NCI-H345 treated with DMSO at 0.1 percent for 48 hours (cell line): Measurements from ENCODE around the gene CREG2.
"Not testable (repeated sequence)": the region's sequence is repeated elsewhere in the genome, so short reads cannot be mapped to it uniquely, and the experiment has no call there.

Source experiments
- DNase-seq: peaks from one replicate; lab custom pipeline; 2025; ENCODE audit not compliant: unreplicated experiment; lab: John Stamatoyannopoulos, UW

The CREG2 gene

DNA sequence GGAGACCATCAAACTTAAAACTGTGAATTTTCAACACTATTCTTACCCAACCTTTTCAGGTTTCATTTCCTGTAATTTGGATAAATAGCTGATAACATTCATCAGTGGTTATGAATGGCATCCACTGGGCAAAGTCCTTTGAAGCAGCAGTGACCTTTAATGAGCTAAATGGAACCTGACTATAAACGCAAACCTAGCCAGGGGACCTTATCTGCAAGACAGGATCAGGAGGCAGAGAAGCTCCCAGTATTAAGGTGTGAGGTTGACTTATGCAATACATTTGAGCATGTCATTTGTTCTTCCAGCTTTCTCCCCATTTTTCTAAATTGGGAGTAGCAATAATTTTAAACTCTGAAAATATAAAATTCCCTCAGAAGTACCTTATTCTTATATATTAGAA is 38.4 kb downstream of the CREG2 start:
- DNase-seq: no peak

DNA sequence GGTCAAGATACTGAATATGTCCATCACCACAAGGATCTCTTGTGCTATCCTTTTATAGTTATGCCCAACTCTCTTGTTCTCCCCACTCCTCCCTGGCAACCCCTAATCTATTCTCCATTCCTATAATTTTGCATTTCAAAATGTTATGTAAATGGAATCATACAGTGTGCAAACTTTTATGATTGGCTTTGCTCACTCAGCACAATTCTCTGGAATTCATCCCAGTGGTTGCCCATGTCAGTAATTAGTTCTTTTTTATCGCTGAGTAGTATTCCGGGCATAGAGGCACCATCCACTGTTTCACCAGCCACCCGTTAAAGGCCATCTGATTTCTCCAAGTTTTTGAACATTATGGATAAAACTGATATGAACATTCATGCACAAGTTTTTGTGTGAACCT is 40.4 kb downstream of the CREG2 start:
- no peak for DNase-seq

DNA sequence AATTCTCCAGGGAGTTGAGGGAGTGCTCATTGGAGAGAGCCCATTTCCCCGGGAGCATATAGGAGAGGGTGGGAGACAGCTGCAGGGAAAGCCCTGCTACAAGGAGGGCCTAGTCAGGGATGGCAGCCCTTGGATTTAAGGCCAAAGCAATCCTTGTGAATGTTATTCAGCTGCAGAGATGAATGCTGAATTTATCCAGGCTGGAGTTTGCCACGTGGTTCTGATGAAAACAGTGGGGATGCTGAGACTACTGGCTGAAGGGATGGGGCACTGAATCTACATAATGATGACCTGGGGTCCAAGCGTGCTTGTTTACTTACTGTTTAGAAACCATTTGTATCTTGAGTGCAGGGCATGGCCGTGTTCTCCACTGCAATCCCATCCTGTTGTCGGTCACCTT is 43.2 kb downstream of the CREG2 start:
- no peak for DNase-seq

DNA sequence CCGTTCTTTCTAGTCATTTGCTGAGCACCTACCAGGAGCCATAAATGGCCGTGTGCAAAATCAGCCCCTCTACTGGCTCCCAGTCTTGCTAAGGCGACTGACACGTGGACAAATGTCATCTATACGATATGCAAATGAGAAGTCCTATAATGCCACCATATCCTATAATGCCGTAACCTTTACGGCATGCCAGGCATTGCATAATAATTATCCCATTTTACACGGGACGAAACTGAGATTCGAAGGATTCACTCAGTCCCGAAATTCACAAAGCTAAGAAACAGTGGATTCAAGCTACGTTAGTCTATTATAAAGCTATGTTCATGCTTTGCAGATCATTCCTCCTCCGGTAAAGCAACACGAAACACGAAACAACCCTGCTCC is 44.7 kb downstream of the CREG2 start:
- DNase-seq: no peak

DNA sequence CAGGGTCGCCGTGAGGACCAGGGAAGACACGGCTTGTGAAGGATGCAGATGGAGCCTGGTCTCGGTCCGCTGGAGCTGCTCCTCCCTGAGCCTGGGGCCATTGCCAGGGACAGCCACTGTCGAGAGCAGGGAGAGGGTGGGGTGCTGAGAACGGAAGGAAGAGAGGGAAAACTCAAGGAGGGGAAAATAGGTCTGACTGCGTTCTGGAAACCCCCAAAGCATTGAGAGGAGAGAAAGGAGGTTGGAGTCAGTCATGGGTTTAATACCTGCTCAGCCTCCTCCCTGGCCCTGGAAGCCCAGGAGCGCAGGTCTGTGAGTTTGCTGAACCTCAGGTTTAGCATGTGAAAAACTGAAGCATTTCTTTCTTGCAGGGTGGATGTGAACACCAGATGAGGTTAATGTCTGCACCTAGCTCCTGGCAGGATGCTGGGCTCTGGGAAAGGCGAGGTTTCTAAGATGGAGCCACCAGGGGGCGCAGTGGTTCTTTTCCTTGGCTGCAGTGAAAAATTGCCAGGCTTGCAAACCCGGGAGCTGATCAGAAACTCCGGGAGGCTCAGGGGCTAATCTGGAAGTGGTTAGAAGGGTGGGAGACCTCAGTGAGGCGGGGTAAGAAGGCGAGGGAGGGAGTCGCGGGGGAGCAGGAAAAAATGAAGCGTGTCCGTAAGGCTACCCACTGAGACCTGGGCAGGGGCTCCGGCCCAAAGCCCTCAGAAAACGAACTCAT is 45.2 kb downstream of the CREG2 start:
- DNase-seq: peak; percentile 33

DNA sequence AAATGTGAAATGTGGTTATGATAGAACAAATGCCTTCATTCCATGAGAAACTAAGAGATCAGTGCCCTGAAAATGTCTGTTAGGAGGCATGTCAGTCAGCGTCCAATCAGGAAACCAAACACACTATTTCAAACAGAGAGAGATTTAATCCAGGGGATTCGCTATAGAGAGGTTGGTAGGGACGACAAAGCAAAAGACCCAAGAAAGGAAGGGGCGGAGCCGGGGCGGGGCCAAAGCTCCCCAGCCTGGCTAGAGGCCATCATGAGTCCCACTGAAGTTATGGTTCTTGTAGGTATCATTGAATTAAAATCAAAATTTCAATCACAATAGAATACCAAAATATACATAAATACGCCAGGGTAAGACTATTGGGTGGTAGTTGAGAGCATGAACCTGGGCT is 45.9 kb downstream of the CREG2 start:
- DNase-seq: no peak

DNA sequence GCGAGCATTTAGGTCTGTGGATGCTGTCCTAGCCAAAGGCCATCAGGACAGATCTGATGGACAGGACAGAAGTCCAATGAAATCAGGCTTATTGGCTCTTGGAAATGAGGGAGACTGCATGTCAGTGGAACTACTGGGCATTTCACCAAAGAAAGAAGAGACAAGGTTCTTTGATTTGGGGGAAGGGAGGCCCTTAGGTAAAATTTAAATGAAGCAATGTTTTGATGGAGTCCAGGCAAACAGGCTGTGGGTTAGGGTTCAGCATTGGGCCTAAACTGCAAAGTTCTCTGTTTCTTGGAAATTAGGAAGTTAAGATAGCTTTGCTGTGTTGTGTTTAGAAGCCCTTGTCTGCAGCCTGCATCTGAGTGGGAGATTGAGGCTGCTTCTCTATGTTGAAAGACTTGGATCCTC is 47.2 kb downstream of the CREG2 start:
- DNase-seq: no peak

DNA sequence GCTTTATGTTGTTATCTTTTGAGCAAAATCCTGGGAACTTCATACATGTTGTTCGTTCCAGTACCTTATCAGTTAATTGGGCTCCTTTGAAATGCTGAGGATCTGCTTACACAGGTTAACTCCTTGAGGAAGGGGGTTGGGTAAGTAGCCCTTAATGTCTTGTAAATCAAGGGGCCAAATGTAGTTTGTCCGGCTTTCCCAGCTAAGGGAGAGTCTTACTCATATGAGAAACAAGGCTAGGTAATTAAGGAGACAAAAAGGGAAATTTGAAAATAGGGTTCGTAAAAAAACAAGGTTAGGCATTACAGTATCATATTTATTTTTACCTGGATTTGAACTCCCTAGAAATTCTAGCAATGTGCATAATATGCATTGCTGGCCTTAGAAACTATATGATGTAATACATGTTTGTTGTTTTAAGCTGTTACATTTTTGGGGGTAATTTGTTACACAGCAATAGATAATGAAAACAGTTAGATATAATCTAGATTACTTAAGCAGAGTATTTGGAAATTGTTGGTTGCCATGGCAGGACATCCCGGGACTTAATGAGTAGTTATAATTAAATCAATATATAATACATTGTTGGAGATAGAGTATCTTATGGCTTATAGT is 47.9 kb downstream of the CREG2 start:
- DNase-seq: no peak

DNA sequence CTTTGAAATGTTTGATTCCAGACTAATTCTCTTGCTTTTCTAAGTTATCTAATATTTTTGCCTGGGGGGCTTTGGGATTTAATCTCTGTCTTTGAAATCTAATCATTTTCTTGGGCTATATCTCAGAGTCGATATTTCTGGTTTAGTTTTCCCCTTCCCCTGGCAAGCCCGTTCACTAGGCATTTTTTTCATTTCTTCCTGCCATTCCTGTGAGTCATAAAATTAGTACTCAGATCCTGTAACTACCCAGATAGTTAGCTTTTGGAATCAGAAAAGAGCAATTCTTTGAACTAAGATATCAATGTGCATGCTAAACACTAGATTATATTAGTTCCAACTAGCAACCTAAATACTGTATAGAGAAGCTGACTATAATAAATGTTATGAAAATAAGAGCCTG is 49.4 kb downstream of the CREG2 start:
- DNase-seq: no peak

DNA sequence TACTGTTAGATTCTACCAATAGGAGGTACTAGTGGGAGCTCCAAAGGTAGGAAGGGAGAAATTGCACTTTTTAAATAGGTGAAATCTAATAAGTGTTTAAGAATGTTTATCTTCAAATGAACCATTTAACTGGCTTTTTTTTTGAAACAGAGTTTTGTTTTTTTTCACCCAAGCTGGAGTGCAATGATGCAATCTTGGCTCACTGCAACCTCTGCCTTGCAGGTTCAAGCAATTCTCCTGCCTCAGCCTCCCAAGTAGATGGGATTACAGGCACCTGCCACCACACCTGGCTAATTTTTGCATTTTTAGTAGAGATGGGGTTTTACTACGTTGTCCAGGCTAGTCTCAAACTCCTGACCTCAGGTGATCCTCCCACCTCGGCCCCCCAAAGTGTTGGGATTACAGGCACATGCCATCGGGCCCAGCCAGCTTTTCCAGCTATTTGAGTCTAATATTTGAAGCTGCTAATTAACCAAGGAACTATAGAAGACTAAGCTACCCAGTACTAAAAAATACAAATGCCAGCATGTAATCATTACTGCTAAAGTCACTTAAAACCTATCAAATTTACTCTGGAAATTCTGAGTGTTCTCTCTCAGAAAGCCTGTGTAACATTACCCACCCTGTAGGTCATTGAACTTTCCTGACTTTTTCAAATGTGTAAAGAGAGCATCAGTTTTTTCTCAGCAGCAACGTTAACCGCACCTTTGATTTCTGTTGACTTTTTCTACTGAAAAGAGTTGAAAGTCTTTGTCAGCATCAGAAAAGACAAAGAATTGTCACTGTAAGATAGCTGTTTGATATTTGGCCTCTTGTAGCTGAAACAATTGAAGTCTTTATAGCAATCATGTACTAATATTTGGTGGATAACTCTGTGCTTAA is 54.2 kb downstream of the CREG2 start:
- no peak for DNase-seq

DNA sequence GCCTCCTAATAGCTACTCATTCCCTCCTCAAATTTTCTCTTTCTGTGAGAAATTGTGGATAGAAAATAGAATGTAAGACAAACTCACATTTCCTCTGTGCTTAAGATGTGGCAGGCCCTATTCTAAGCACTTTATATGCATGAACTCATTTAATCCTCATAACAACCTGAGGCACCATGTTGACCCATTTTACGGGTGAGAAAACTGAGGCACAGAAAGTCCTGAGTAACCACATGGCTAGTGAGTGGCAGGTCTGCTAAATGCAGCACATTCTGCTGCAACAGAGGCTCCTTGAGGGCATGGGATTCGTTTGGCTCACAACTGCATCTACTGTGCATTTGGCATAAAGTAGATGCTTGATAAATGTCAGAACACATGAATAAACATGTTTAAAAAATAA is 56.1 kb downstream of the CREG2 start:
- no peak for DNase-seq

DNA sequence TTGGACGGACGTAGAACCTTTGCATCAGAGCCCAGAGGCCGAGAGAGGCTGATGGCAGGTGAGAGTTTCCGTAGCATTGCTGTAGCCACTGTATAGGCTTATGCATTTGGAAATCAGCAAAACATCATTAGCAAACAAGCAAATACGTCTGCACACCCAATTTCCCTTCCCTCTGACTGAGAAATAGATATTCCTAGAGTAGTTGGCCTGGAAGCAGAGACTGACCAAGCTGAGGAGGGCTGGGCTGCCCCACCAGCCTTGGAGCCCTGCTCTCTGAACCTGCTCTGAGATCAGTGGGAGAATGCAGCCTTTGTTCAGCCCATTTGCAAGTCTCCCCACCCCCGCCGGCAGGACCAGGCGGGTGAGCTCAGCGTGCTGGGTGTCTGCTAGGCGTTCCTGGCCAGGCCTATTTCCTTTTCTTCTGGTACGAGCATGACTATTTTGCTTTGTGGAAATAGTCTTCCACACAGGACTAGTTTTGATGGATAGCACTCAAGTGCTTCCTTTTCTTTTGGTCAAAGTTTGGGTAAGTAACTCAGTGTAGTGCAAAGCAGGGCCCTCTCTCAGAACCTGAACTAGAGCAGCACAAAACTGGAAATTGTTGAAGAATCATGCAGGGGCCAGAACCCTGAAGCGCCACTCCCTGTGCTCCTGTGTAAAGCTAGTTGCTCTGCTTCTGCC is 56.9 kb downstream of the CREG2 start:
- no peak for DNase-seq

DNA sequence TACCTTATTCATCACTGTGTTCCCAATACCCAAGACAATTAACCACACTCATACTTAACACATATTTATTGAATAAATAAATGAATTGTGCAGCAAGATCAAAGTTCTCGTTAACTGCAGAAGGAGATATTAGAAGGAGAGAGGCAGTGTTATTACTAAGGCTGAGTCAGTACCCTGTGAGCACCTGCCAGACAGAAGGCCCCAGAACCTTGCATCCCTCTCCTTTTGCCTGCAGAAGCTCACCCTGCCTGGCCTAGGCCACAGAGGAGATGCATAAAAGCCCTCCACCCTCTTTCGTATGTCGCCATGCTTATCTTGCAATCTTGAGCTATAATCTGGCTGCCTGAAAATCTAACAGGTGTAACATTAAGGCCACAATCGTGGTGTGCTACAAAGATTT is 58.3 kb downstream of the CREG2 start:
- DNase-seq: no peak

DNA sequence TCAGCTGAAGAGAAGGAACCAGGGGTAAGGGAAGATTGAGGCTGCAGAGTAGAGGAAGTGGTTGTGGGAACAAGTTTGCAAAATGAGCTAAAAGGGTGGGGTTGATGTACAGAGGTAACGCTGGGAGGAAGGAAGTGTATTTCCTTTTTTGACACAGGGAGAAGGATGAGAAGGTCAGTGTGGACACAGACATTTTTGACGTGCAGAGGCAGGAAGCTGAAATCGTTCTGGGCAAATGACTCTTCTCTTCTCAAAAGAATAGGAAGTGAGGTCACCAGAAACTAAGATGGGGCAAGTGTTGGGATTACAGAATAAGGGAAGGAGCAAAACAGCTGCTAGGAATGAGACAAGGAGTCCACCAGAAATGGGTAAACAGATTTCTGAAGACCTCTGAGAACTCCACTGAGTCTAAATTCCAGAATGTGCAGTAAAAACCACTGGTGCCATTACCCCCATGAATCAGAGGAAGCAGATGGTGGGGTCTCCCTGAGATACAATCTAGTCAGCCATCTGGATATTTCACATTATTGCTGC is 58.8 kb downstream of the CREG2 start:
- no peak for DNase-seq

DNA sequence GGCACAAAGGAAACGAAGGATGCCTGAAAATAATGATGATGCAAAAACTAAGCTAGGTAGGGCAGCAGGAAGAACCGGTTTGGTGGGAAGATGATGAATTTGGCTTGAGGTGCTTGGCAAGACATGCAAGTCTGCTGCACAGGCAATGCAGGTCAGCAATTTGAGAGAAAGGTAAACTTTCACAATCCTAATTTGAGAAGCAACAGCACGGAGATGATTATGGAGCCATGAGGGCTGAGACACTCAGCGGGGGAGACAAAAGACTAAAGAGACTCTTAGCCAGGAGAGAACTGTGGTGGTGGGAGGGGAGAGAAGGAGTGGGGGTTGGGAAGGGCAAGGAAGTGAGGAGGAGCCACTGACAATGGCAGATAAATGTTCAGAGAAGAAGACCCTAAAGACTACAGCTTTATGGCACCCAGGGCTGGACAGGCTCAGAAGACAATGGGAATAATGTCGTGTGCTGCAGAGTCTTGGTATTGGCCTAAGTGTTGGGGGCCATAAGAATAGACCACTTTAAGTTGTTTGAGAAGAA is 59.4 kb downstream of the CREG2 start:
- DNase-seq: no peak

DNA sequence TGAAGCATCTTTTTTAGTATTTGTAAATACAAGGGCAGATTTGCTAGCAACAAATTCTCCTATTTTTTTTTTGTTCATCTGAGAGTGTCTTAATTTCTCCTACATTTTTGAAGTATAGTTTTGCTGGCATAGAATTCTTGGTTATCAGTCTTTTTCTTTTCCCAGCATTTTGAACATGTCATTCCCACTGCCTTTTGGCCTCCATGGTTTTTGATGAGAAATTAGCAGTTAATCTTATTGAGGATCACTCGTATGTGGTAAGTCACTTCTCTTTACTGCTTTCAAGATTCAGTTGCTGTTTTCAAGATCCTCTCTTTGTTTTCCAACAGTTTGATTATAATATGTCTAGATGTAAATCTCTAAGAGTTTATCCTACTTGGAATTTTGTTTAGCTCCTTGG is 61.9 kb downstream of the CREG2 start:
- no peak for DNase-seq

DNA sequence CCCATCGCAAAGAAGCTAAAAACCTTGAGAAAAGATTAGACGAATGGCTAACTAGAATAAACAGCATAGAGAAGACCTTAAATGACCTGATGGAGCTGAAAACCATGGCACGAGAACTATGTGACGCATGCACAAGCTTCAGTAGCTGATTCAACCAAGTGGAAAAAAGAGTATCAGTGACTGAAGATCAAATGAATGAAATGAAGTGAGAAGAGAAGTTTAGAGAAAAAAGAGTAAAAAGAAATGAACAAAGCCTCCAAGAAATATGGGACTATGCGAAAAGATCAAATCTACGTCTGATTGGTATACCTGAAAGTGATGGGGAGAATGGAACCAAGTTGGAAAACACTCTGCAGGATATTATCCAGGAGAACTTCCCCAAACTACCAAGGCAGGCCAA is 70.7 kb downstream of the CREG2 start:
- not testable (repeated sequence) for DNase-seq

DNA sequence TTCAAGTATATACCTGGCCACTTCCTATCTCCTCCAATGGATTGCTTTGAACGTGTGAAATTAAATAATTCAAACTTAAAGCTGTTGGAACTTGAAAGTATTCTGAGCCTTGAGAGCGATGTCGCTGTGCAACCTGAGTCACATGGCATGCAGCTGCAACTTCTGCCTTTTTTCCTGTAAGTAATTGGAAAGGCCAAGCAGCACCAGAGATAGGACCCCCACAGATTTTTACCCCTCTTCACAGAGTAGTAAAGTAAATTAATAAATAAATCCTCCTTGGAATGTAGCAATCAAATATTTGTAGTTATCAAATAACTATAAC is 75.6 kb downstream of the CREG2 start:
- no peak for DNase-seq

DNA sequence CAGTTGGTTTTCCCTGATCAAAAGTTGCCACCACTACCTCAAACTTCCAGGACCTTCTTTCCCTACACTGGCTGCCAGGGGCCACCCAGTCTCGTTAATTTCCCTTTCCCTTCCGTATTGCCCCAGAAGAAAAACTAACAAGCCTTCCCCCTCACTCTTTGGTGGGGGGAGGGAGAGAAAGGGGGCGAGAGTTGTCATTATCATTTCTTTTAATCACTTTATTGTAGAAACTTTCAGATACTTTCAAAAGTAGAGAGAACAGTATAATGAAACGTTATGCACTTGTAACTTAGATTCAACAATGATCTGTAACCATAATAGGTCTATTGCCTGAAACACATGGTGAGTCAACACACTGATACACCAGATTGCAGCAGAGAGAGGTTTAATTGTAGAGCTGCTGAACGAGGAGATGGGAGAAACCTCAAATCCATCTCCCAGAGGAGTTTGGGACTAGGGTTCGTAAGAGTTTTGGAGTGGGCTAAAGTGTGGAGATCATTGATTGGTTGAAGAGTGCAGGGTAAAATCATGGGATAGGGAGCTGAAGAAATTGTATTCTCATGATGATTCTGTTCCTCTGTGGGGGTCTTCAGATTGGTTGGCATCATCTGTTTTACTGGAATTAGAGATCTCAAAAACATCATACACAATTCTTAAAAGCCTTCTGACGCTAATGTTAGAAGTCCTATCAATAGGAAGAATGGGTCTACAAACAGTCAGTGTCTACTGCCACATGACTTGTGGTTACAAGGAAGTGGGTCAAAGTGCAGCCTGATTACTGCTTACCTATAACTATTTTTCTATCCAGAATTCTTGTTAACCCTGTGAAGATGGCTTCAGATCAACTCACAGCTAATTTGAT is 76.2 kb downstream of the CREG2 start:
- DNase-seq: no peak

DNA sequence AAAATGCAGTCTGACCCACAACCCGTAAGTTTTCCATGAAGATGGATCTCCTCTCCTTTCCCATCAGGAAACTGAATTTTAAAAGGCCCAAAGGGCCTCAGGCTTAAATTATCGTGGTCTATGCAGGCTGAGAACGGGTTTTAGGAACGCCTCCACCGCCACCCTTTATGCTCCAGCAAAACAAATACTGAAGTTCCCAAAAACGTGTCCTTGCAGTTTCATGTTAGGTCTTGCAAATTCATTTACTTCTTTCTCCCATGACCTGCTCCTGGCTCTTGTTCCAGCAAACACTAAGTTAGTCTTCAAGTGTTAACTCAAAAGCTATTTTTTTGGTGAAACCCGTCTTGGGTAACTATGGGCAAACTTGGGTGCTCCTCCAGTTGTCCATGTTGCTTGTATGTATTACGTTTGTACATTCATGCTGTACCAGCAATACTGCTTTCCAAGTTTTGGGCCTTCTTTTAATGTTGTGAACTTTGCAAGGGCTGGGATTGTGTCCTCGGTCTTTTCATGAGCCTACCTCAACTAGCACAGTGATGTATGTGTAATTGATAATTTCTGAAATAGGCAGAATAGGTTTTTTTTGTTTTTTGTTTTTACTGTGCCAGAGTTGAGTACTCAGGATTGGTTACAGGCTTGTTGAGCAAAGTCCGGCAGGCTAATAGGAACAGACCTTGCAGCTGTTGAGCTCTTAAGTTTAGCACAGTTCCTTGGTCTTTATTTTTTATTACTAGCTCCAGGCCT is 77.0 kb downstream of the CREG2 start:
- no peak for DNase-seq
